AG10803 (cell line): ENCODE data around the gene BACE1.
A peak's percentile ranks its signal among the peaks of the same experiment; 100 is the strongest.

ENCODE experiments used
- DNase-seq: peaks from one replicate; pipeline ENCODE4 v3.0.0; 2010; ENCODE audit warnings: low read depth
- H3K4me3 ChIP-seq: 2 replicates; pipeline ENCODE4 v1.5.1; 2011; ENCODE audit warnings: mild to moderate bottlenecking, low read length, control low read depth
- TF ChIP-seq, protein P1 (sequence below): conservative IDR thresholded peaks from 2 replicates; pipeline ENCODE4 v1.5.1; 2011; ENCODE audit warnings: mild to moderate bottlenecking, low read length, control low read depth, inconsistent platforms

Gene BACE1

DNA sequence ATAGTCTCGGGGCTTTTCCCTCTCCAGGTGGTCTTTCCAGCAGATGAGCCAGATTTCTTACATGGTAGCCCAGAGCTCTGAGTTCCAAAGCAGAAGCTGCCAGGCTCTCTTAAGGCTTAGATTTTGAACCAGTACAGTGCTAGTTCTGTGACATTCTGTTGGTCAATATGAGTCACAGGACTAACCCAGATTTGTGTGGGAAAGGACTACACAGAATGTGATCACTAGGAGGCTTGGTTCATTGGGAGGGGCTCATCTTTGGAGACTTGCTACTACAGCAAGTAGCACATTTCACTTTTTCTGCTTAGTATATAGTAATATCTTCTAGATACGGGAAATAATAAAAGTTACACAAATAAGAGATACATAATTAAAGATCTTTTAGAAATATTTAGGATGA lies 59.5 kb downstream of the BACE1 start:
- DNase-seq, result peak; percentile 35
- no peak overlapping the region for H3K4me3 ChIP-seq
- TF ChIP-seq, protein P1, sequence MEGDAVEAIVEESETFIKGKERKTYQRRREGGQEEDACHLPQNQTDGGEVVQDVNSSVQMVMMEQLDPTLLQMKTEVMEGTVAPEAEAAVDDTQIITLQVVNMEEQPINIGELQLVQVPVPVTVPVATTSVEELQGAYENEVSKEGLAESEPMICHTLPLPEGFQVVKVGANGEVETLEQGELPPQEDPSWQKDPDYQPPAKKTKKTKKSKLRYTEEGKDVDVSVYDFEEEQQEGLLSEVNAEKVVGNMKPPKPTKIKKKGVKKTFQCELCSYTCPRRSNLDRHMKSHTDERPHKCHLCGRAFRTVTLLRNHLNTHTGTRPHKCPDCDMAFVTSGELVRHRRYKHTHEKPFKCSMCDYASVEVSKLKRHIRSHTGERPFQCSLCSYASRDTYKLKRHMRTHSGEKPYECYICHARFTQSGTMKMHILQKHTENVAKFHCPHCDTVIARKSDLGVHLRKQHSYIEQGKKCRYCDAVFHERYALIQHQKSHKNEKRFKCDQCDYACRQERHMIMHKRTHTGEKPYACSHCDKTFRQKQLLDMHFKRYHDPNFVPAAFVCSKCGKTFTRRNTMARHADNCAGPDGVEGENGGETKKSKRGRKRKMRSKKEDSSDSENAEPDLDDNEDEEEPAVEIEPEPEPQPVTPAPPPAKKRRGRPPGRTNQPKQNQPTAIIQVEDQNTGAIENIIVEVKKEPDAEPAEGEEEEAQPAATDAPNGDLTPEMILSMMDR, result no peak

DNA sequence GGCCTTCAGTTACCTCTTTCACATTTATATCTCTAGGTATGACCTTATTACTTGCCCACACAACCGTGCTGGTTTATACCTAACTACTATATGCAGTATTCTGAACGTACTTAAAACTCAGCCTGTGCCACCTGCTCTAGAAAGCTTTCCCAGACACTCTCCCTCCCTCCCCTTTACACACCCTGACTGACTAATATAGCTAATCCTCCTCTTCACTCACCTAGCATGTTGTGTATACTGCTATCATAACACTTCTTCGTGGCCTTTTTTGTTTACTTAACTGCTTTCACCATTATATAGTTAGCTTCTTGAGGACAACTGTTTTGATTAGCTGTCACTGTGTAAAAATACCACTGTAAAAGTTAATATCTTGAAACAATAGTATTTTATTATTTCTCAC lies 60.1 kb downstream of the BACE1 start:
- DNase-seq, result no peak
- H3K4me3 ChIP-seq, result no peak overlapping the region
- TF ChIP-seq, protein P1, result no peak

- DNase-seq, result no peak
- H3K4me3 ChIP-seq, result no peak overlapping the region
- TF ChIP-seq, protein P1, result no peak
Measured at GRCh38 chr11:117251506-117251905, 64.5 kb downstream of the BACE1 start.

DNA sequence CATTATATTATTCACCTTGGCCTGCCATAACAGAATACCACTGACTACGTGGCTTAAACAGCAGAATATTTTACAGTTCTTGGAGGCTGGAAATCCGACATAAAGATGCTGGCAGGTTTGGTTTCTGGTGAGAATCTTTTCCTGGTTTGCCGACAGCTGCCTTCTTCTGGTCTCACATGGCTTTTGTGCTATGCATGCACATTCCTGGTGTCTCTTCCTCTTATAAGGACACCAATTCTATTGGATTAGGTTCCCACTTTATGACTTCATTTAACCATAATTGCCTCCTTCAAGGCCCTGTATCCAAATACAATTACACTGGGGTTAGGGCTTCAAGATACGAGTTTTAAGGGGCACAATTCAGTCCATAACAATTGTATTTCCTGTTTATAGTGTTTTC lies 66.5 kb downstream of the BACE1 start:
- H3K4me3 ChIP-seq, result no peak overlapping the region
- TF ChIP-seq, protein P1, result no peak
- no peak for DNase-seq

GRCh38 chr11:117248341-117248740 lies 67.7 kb downstream of the BACE1 start:
- no peak overlapping the region for H3K4me3 ChIP-seq
- TF ChIP-seq, protein P1, result no peak
- DNase-seq, result no peak

GRCh38 chr11:117239295-117239694 lies 76.8 kb downstream of the BACE1 start:
- TF ChIP-seq, protein P1, result peak; percentile 79
- DNase-seq, result peak; percentile 93
- H3K4me3 ChIP-seq, result no peak overlapping the region

DNA sequence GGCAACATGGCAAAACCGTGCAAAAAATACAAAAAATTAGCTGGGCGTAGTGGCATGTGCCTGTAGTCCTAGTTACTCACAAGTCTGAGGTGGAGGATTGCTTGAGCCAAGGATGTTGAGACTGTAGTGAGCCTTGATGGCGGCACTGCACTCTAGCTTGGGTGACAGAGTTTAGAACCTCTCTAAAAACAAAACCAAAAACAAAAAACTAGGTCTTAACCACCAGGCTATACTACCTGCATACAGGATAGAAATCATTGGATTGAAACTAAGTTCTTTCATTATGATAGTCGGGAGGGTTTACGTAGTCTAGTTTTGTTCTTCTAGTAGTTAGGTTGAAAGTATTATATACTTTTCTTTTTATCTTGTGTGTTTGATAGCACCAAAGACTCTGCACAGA lies 77.8 kb downstream of the BACE1 start:
- H3K4me3 ChIP-seq, result no peak overlapping the region
- TF ChIP-seq, protein P1, result no peak
- no peak for DNase-seq
